NCI-H146 treated with DMSO at 0.1 percent for 48 hours (cell line): Measurements from ENCODE around the gene DDX10.

ENCODE experiments used
- DNase-seq: peaks from one replicate; lab custom pipeline; 2025; ENCODE audit not compliant: unreplicated experiment; lab: John Stamatoyannopoulos, UW

The DDX10 gene

DNA sequence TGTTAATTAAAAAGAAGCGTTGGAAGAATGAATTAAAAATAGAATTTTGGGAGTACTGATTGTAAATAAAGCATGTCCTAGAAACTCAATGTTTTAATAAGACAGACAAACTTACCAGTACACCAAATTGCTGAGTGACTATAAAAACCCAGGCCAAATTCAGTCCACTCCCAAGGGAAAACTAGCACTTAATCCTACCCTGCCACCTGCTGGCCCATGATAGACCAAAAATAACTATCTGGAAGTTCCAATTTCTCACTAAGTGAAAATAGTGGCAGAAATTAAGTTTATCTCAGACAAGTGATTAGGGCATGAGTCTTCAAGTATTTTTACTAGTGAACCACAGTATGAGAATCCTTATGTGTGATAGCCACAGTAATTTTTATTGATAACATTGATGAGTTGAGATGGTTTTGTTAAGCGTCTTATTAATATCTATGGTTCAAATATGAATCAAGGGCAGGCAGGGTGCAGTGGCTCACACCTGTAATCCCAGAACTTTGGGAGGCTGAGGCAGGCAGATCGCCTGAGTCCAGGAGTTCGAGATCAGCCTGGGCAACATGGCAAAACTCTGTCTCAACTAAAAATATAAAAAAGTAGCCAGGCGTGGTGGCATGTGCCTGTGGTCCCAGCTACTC is 9.8 kb upstream of the DDX10 start:
- peak; percentile 25 for DNase-seq

DNA sequence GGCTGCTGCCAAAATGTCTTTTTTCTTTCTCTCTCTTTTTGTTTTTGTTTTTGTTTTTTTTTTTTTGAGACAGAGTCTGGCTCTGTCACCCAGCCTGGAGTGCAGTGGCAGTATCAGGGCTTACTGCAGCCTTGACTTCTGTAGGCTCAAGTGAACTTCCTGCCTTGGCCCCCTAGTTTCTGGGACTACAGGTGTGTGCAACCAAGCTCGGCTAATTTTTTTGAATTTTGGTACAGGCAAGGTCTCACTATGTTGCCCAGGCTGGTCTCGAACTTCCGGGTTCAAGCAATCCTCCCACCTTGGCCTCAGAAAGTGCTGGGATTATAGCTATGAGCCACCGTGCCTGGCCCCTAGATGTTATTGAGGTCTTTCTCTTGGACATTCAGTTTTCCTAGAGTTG is 2.2 kb upstream of the DDX10 start:
- no peak for DNase-seq

DNA sequence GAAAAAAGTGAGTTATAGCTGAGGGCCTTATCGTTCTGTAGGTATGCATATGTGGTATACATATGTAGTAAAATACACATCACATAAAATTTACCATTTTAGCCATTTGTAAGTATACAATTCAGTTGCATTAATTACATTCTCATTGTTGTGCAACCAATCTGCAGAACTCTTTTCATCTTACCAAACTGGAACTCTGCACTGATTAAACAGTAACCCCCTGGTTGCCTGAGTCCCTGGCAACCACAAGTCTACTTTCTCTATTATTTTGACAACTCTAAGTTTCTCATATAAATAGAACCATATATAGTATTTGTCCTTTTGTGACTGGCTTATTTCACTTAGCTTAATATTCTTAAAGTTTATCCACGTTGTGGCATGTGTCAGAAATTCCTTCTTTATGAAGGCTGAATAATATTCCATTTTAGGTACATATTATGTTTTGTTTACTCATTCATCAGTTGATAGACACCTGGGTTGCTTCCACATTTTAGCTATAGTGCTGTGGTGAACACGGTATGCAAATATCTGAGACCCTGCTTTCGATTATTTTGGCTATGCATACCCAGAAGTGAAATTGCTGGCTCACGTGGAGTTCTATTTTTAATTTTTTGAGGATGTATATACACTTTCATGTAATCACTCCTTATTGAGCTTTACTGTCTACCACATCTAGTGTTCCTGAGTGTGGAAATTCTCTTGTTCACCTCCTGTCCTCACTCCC is 1.6 kb upstream of the DDX10 start:
- DNase-seq, result no peak

DNA sequence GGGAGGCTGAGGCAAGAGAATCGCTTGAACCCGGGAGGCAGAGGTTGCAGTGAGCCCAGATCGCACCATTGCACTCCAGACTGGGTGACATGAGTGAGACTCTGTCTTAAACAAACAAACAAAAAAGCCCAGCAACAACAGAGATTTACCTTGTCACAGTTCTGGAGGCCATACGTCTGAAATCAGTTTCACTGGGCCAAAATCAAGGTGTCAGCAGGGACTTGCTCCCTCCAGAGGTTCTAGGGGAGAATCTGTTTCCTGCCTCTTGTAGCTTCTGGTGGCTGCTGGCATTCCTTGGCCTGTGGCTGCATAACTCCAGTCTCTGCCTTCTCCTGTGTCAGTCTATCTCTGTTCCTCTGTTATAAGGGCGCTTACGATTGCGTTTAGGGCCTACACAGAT is 1.5 kb downstream of the DDX10 start:
- no peak for DNase-seq

DNA sequence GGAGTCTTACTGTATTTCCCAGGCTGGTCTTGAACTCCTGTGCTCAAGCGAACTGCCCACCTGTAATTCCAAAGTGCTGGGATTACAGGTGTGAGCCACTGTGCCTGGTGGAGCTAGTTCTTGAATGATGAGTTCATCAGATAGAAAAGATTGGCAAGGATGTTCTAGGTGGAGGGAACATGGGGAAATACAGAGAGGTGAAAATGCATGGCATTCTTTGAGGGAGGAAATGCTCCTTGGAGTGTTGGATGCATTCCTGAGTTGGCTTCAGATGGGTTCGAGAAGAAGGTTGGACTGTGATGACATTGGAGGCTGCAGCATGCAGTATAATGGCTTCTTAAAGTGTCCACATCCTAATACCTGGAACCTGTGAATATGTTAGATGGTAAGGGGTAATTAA is 4.4 kb downstream of the DDX10 start:
- no peak for DNase-seq

DNA sequence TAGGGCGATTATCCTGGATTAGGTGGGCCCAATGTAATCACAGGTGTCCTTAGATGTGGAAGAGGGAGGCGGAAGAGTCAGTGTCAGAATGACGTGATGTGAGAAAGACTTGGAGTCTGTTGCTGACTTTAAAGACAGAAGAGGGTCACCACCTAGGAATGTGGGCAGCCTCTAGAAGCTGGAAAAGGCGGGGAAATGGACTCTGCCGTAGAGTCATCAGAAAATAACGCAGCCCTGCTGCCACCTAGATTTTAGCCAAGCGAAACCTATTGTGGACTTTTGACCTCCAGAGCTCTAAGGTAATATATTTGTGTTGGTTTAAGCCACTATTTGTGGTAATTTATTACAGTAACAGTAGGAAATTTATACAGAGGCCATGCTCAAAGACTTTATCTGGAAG is 4.8 kb downstream of the DDX10 start:
- no peak for DNase-seq

DNA sequence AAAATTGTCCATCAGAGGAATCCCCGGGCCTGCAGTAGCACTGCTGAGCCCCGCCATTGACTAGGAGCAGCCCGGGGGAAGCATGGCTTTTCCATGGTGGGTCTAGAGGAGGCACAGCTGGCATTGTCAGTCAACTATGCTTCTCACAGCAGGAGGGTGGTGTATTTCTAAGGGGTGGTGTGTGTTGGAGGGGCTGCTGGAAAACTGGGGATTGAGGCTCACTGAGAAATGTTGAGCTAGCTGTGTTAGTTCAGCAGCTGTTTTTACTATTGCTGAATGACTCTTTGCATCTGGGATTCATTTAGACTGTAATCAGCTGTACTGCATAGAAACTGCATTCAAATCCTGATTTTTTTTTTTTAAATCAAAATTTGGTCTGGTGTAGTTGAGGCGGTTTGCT is 5.6 kb downstream of the DDX10 start:
- DNase-seq, result no peak

DNA sequence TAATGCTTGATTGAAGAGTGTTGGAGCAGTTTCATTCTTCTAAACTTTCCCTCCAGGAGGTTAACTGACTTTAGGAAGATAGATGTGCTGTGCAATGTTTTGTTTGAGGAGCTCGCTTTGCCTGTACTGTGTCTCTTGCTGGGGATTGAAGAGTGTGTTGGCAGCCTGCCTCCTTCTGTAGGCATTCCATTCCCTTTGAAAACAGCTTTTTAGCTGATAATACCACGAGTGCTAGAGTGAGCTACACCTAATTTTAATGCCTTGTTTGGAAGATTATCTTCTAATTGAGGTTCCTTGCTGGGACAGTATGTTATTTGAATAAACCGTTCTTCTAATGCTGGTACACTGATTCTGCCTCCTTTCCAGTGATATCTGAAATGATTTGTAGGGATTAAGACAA is 7.2 kb downstream of the DDX10 start:
- DNase-seq, result no peak

DNA sequence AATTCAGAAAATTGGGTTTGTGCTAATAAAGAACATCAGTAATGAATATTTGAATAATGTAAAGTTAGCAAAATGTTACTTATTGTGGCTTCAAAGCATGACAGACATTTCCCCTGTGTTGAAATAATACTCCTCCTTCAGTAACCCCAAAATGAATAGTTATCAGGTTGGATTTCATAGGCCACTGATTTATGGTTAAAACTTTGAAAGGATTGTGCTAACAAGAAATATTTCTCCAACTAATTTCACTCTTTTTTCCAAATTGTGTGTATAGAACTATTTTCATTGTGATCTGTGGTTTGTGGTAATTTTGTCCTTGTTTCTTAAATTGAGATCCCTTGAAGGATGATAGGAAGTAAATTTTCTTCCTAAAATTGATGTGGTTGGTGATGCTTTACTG is 7.9 kb downstream of the DDX10 start:
- no peak for DNase-seq

DNA sequence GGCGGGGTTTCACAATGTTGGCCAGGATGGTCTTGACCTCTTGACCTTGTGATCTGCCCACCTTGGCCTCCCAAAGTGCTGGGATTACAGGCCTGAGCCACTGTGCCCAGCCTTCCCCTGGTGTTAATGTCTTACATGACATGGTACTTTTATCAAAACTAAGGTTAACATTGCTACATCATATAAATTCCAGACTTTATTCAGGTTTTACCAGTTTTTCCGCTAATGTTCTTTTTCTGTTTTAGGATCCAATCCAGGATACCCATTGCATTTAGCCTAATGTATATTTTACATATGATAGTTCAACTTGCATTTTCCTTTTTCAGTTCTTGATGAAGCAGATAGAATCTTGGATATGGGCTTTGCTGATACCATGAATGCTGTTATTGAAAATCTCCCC is 14.2 kb downstream of the DDX10 start:
- DNase-seq, result no peak

DNA sequence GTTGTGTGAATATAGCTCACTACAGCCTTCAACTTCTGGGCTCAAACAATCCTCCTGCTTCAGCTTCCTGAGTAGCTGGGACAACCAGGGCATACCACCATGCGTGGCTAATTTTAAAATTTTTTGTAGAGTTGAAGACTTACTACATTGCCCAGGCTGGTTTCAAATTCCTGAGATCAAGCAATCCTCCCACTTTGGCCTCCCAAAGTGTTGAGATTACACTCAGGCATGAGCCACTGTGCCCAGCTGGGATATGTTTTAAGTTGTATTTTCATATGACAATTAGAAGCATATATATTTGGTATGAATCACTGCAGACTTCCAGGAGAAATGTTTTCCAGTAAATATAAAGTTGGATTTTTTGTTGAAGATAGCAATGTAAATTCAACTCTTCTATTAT is 15.4 kb downstream of the DDX10 start:
- no peak for DNase-seq

DNA sequence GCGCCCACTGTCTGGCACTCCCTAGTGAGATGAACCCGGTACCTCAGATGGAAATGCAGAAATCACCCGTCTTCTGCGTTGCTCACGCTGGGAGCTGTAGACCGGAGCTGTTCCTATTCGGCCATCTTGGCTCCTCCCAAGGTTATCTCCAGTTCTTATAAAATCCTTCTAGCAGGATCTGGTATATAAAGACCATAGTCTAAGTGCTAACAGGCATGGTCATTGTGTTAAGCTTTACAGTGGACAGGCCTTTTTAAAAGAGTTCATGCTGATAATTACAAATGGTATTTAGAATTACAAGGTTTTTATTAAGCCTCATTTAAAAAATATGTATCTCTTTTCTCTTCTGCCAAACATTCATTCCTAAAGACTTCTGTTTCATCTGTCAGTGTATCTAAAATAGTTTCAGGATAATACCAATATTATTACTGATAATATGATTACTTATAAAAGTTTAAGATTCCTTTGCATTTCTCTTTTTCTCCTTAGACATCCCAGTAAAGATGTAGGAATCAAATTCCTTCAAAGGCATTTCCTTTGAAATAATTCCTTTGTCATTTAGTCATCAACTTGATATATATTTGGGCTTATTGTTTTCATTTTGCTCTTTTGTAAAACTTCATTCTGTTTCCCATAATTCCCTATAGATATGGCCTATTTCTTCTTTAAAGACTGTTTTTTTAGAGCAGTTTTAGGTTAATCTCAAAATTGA is 20.7 kb downstream of the DDX10 start:
- DNase-seq, result no peak

DNA sequence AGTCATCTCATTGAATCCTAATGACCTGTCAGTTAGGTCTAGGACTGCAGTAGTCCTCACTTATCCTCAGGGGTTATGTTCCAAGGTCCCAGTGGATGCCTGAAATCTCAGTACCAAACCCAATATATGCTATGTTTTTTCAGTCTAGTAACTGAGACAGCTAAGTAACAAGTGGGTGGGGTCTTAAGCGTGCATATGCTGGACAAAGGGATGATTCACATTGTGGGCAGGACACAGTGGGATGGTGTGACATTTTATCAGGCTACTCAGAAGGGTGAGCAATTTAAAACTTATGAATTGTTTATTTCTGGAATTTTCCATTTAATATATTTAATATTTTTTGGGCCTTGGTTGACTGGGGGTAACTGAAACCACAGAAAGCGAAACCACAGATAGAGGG is 29.0 kb downstream of the DDX10 start:
- DNase-seq, result no peak

DNA sequence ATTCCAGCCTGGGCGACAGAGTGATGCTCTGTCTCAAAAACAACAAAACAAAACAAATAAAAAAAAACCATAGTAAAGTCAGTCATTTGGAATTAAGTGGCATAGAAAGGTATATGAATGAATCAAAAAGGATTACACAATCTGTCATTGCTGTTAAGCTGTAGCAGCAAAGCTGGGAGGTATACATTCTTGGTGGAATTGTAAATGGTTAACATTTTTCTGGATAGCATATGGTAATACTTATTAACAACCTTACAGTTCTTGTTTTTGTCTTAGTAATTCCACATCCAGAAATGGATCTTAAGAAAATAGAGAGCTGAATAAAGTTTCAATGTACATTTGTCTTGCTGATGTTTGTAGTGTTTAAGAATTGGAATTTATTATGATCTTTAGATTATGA is 30.0 kb downstream of the DDX10 start:
- DNase-seq, result no peak

DNA sequence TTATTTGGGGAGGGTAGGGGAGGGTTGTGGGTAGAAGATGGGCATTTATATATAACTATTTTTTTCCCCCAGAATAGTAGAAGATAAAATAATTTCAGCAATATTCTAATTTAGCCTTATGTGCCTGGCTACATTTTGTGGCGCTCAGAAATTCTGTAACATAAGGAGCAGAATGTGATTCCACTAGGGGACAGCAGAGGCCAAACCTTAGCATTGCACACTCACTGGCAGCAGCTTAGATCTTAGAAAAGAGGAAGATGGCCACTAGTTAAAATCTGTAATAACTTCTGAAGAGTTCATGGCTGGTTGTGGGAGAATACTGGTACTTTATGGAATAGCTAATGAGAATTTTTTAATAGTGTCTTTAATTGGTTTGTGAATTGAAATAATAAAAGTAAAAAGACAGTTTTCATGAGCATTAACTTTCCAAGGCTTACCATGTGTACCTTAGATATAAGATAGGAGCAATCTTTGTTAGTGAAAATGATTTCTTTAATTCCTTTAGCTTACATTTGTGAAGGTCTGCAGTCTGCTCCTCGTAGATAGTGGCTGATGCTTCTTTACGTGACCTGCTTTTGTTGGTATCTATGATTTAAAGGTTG is 33.1 kb downstream of the DDX10 start:
- DNase-seq, result peak; percentile 16

DNA sequence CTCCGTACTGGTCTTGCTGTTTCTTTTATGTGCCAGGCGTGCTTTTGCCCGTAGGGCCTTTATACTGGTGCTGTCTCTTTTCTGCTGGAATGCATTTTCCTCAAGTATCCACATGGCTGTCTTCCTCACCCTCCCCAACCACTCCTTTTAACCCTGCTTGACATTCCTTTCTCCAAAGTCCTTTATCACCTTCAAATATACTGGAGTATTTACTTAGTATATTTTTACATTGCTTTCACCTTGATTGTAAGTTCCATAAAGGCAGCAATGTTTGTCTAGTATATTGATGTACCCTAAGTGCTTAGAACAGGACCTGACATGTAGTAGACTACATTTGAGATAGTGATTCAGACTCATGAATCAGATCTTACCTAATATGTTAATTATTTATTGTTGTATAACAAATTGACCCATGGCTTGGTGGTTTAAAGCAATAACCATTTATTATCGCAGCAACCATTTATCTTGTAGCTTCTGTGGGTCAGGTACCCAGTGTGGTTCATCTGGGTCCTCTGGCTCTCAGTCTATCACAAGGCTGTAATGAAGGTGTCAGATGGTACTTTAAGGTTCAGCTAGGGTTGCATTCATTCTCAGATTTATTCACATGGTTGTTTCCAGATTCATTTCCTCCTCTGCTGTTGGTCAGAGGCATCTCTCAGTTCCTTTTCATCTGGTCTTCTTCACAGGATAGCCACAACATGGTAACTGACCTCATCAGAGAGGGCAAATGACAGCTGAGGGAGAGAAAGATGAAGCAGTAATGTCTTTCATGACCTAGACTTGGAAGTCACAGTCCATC is 34.2 kb downstream of the DDX10 start:
- DNase-seq, result no peak

DNA sequence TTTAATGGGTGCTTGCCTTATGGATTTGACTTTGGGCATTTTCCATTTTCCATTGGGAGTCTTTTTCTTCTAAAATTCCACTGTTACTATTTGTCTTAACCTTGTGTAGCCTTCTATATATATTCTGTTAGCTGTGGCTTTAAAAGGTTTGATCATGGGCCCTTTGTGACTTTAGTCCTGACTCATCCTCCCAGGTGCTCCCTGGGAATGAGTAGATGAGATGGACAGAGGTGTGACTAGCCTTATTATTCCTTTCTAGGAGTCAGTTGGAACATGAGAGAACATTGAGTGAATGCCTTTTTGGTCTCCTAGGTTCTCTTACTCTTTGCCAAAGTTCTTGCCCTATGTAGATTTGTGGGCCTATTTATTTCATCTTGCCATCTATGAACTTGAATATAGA is 39.0 kb downstream of the DDX10 start:
- DNase-seq, result no peak

DNA sequence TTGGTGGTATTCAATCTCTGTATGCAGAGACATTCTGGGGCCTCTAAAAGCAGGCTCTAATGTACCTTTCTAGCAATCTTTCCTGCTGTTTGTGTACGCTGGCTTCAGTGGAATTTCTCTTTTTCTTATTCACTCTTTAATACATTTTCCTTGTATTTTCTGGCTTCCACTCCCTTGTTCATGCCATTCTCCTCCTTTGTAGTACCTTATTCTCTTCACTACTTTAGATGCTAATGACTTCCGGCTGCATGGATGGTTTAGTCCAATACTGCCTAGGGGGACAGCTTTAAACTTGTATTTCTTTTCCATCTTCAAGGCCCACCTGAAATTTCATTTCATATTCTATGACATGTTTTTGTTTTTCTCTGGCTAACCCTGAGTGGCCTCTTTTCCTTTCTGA is 40.2 kb downstream of the DDX10 start:
- no peak for DNase-seq

DNA sequence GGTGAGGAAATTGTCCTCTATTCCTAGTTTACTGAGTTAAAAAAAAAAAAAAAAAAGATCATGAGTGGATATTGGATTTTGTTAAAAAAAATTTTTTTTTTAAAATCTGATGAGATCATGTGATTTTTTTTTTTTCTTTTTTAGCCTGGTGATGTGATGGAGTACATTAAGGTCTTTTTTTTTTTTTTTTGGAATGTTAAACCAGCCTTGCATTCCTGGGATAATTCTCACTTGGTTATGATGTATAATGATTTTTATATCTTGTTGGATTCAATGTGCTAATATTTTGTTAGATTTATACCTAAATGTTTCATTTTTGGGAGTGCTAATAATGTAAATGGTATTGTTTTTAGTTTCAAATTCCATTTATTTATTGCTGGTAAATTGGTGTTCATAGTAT is 43.3 kb downstream of the DDX10 start:
- DNase-seq, result no peak

DNA sequence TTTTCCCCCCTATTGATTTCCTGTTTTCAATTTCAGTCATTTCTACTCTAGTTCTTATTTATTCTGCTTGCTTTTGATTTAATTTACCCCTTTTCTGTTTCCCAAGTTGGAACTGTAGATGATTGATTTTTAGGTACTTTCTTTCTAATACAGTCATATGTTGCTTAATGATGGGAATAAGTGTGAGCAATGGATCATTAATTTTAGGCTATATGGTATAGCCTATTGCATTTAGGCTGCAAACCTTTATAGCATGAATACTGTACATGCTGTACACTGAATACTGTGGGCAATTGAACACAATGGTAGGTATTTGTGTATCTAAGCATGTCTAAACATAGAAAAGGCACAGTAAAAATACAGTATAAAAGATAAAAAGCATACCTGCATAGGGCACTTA is 44.9 kb downstream of the DDX10 start:
- DNase-seq, result no peak

DNA sequence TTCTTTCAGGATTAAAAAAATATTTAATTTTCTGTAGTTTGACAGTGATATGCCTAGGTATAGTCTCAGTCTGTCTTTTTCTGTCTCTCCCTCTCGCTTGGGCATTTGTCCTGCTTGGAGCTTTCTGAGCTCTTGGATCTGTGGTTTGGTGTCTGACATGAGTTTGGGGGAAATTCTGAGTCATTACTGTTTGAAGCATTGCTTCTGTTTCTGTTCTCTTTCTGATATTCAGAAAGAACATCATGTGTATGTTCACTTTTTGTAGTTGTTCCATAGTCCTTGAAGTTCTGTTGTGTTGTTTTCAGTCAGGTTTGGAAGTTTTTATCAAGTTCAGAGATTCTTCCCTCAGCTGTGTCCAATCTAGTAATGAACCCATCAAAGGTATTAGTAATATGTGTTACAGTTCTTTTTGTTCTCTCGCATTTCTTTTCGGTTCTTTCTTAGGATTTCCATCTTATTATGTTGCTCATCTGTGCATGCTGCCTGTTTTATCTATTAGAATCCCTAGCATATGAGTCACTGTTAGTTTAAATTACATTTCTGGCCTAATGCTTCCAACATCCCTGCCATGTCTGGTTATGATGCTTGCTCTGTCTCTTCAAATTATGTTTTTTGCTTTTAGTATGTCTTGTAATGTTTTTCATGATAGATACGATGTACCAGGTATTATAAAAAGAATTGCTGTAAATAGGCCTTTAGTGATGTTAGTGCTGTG is 48.4 kb downstream of the DDX10 start:
- DNase-seq, result no peak
